K562 (cell line): ENCODE data around the gene PAFAH1B1. TPM values are rescaled to one million over a fixed set of nuclear protein-coding genes. Genes with fewer than 3 reads are reported as not detected.

ENCODE experiments used
- ATAC-seq: fragments of 200-7000 bp; cut with Tn5 transposase; 3 replicates; pipeline ENCODE4 v1.9.1; 2020; ENCODE audit warnings: moderate library complexity
- BruUV-seq: library from RNA; stranded (reverse); fragments of 400-500 nt; replicated peaks from 2 replicates; lab custom pipeline; 2021; lab: Mats Ljungman, UMichigan
- CTCF ChIA-PET: fragments of 300-600 bp; formaldehyde crosslinking; extraction: SDS; loops from one replicate; lab custom pipeline; 2021; ENCODE audit warnings: low intra/inter-chr PET ratio; lab: Yijun Ruan, JAX
- POLR2A ChIA-PET: fragments of 300-600, 350-650 bp; sonication (Branson Sonifier 250); formaldehyde crosslinking; extraction: SDS; loops from one replicate; lab custom pipeline; 2021; ENCODE audit warnings: antibody characterized with exemption, inconsistent platforms; lab: Yijun Ruan, JAX
- DNase-seq, 4 experiments: peaks; one replicate each; pipeline versions ENCODE4 v3.0.0 to v3.0.0-alpha.2; 2011 to 2018; ENCODE audit warnings: low spot score in 3 of 4, mixed read lengths in 3 of 4; ENCODE audit errors: extremely low read depth in 1 of 4
- FAIRE-seq: peaks from 2 replicates; lab custom pipeline; 2011; peaks lifted over from hg19 to GRCh38; lab: Jason Lieb, UNC
- H2AFZ ChIP-seq: 2 replicates; pipeline ENCODE4 v1.6.0; 2011; ENCODE audit warnings: low read depth, low read length, control low read depth, inconsistent platforms
- H3K27ac ChIP-seq: fragments of 200-600 bp; 3 replicates; pipeline ENCODE4 v1.8.0; 2011; ENCODE audit warnings: low read depth, mild to moderate bottlenecking, control low read depth, inconsistent platforms, low read length, moderate library complexity, mixed read lengths; ENCODE audit errors: extremely low read depth
- H3K27me3 ChIP-seq, 2 experiments: fragments of 300-600 bp in 1 of 2; 2 replicates in 1 of 2; 3 replicates in 1 of 2; pipeline versions ENCODE4 v1.6.0 to v1.8.0; 2011; ENCODE audit warnings: inconsistent platforms in 2 of 2, low read length in 2 of 2, mild to moderate bottlenecking in 1 of 2, mixed read lengths in 1 of 2, moderate library complexity in 1 of 2; ENCODE audit not compliant: control insufficient read depth in 2 of 2, insufficient read depth in 2 of 2
- H3K36me3 ChIP-seq: fragments of 300-600 bp; 3 replicates; pipeline ENCODE4 v1.8.0; 2011; ENCODE audit warnings: mild to moderate bottlenecking, low read length, inconsistent platforms; ENCODE audit not compliant: control insufficient read depth, insufficient read depth
- H3K4me1 ChIP-seq, 2 experiments: fragments of 200-600 bp in 1 of 2; replicated peaks in 1 of 2; 2 replicates in 1 of 2; 3 replicates in 1 of 2; pipeline versions ENCODE4 v1.5.1 to v1.8.0; 2011; ENCODE audit warnings: inconsistent platforms in 2 of 2, low read length in 2 of 2, mild to moderate bottlenecking in 1 of 2, mixed read lengths in 1 of 2, moderate library complexity in 1 of 2; ENCODE audit not compliant: control insufficient read depth in 2 of 2, insufficient read depth in 2 of 2
- H3K4me2 ChIP-seq: 2 replicates; pipeline ENCODE4 v1.6.1; 2011; ENCODE audit warnings: low read length, control low read depth, inconsistent platforms, mixed read lengths; ENCODE audit not compliant: insufficient read depth
- H3K4me3 ChIP-seq: fragments of 200-600 bp; sonication (generic), shearing (Covaris generic); 2 replicates; pipeline ENCODE4 v1.5.1; 2016; ENCODE audit warnings: control low read depth, inconsistent platforms
- H3K79me2 ChIP-seq: fragments of 200-600 bp; 3 replicates; pipeline ENCODE4 v1.8.0; 2011; ENCODE audit warnings: low read length, inconsistent platforms; ENCODE audit not compliant: control insufficient read depth, insufficient read depth
- H3K9ac ChIP-seq, 2 experiments: 2 replicates each; pipeline versions ENCODE4 v1.6.0 to v1.6.1; 2011; ENCODE audit warnings: low read depth in 2 of 2, low read length in 2 of 2, control low read depth in 1 of 2, inconsistent platforms in 1 of 2, mild to moderate bottlenecking in 1 of 2, mixed read lengths in 1 of 2; ENCODE audit not compliant: insufficient read depth in 1 of 2
- H3K9me1 ChIP-seq: one replicate; pipeline ENCODE4 v1.6.0; 2011; ENCODE audit warnings: inconsistent platforms, mild to moderate bottlenecking, low read length, moderate library complexity; ENCODE audit not compliant: control insufficient read depth, insufficient read depth
- H3K9me3 ChIP-seq: replicated peaks from 2 replicates; pipeline ENCODE4 v1.5.1; 2011; ENCODE audit warnings: low read depth, low read length, inconsistent platforms; ENCODE audit not compliant: control insufficient read depth, insufficient read depth
- H4K20me1 ChIP-seq: replicated peaks from 2 replicates; pipeline ENCODE4 v1.6.1; 2011; ENCODE audit warnings: low read length, inconsistent platforms, mixed read lengths; ENCODE audit not compliant: control insufficient read depth, insufficient read depth
- ARNT ChIP-seq, 2 experiments: fragments of 450-650 bp; IDR thresholded peaks; 2 replicates each; pipeline ENCODE4 v1.6.1; 2016; ENCODE audit warnings: mild to moderate bottlenecking in 1 of 2
- CHD2 ChIP-seq: IDR thresholded peaks from 2 replicates; pipeline ENCODE4 v1.6.1; 2011; ENCODE audit warnings: low read depth, low read length
- MEIS2 ChIP-seq: fragments of 450-650 bp; IDR thresholded peaks from 2 replicates; pipeline ENCODE4 v1.6.1; 2014; ENCODE audit warnings: mild to moderate bottlenecking; ENCODE audit not compliant: partially characterized antibody
- MGA ChIP-seq: fragments of 450-650 bp; IDR thresholded peaks from 2 replicates; pipeline ENCODE4 v1.6.1; 2016; ENCODE audit warnings: mild to moderate bottlenecking, moderate library complexity
- MYNN ChIP-seq, 2 experiments: sonication (generic); formaldehyde crosslinking in 1 of 2; IDR thresholded peaks; 2 replicates each; pipeline versions ENCODE4 v1.5.0 to v1.6.1; 2016 to 2020; ENCODE audit warnings: antibody characterized with exemption in 1 of 2, missing genetic modification reagents in 1 of 2
- THAP7 ChIP-seq: fragments of 250-450 bp; sonication (Bioruptor Pico); IDR thresholded peaks from 2 replicates; pipeline ENCODE4 v1.5.0; 2021
- TRIM24 ChIP-seq, 2 experiments: fragments of 450-650 bp; IDR thresholded peaks; 2 replicates each; pipeline ENCODE4 v1.6.1; 2016
- WGBS: fragments of 100-300 bp; shearing (Covaris generic); methylation state at CpG from one replicate; pipeline ENCODE4 v1.1.6; 2016; ENCODE audit warnings: low coverage, mixed read lengths; ENCODE audit not compliant: insufficient coverage; ENCODE audit errors: missing lambda C conversion rate; 5-methylcytosine and 5-hydroxymethylcytosine counted together
- in situ Hi-C: fragments of 300-500 bp; cut with MboI; formaldehyde crosslinking; loops from 4 replicates; pipeline ENCODE4 v1.15.0; 2018; ENCODE audit warnings: inconsistent platforms, mixed read lengths
- intact Hi-C: fragments of 100-400 bp; cut with micrococcal nuclease; formaldehyde crosslinking; loops from 2 replicates; pipeline ENCODE4 v1.14.2; 2022
- polyA plus RNA-seq, 8 experiments: library from polyadenylated mRNA; depleted of rRNA in 4 of 8; stranded (reverse) in 5 of 8; unstranded in 3 of 8; fragments of >200 nt; fragmentation: Nextera tagmentation in 2 of 8; fragmentation: Illumina TruSeq in 1 of 8; extraction: Ambion mirVana in 2 of 8; extraction: Trizol in 1 of 8; gene quantifications; 2 replicates each; pipeline versions ENCODE4 v1.2.1 to v1.2.3, GENCODE V29; 2011 to 2014; ENCODE audit warnings: inconsistent platforms in 1 of 8, missing spikeins in 1 of 8
- total RNA-seq, 7 experiments: library from RNA; depleted of rRNA in 6 of 7; stranded (reverse); fragments of >200 nt in 6 of 7; fragmentation: Illumina TruSeq in 2 of 7; extraction: Trizol in 2 of 7; gene quantifications; 2 replicates each; pipeline versions ENCODE4 v1.2.1 to v1.2.3, GENCODE V29; 2011 to 2021; ENCODE audit warnings: low replicate concordance in 1 of 7

PAFAH1B1 gene
- total and polyA plus RNA-seq, 9 of the 15 experiments (the other 6 are each of a cell fraction or from before 2014, with no cell fraction given) = 23.3 to 66.4 (median 40.2) TPM

DNA sequence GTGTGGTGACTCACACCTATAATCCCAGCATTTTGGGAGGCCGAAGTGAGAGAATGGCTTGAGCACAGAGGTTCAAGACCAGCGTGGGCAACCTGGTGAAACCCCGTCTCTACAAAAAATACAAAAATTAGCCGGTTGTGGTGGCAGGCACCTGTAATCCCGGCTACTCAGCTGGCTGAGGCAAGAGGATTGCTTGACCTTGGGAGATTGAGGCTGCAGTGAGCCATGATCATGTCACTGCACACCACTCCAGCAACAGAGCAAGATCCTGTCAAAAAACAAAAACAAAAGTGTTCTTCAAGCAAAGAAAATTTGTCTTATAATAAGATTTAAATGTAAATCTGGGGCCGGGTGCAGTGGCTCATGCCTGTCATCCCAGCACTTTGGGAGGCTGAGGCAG lies 51.5 kb downstream of the PAFAH1B1 start:
- no peak for FAIRE-seq
- 81% methylated on average over 6 of the region's 6 CpGs for WGBS
- H3K4me1 ChIP-seq = no peaks in the 10 kb centered on the region
- H3K9ac ChIP-seq = no peak overlapping the region
- intact Hi-C loops = no loop called here
- H3K4me2 ChIP-seq = no peak overlapping the region
- in situ Hi-C loops = no loop called here
- BruUV-seq = no TSS peak
- no peaks in the 10 kb centered on the region for H3K9me1 ChIP-seq
- H3K4me3 ChIP-seq = no peak overlapping the region
- H2AFZ ChIP-seq = no peak overlapping the region
- no peak overlapping the region for H3K27ac ChIP-seq
- ChIA-PET CTCF (no interaction called here), POLR2A (no interaction called here)
- DNase-seq = no peak
- no peaks in the 10 kb centered on the region for H3K27me3 ChIP-seq
- H3K36me3 ChIP-seq = peaks cover 28% of the 10 kb centered on the region; the same call in 2 of the 3 replicates
- no peaks in the 10 kb centered on the region for H3K9me3 ChIP-seq
- TF ChIP-seq CHD2 (no peak), THAP7 (CRISPR knock-in tag) (no peak), TRIM24 (IDR thresholded peaks at IDR 0.05) (no peak), MGA (no peak), ARNT (IDR thresholded peaks at IDR 0.05) (no peak), MEIS2 (no peak), MYNN (IDR thresholded peaks at IDR 0.05) (no peak), MYNN (CRISPR knock-in tag; IDR thresholded peaks at IDR 0.05) (no peak)
- H3K79me2 ChIP-seq = peaks cover 3% of the 10 kb centered on the region; the same call in 1 of the 3 replicates
- no peak for ATAC-seq
- no peaks in the 10 kb centered on the region for H4K20me1 ChIP-seq
